Smooth muscle cell (in vitro differentiated cells): Measurements from ENCODE around the gene PRSS27. TPM values are rescaled to one million over a fixed set of nuclear protein-coding genes. Genes with fewer than 3 reads are reported as not detected.

Experiments
- DNase-seq: peaks from one replicate; lab custom pipeline; 2025; ENCODE audit not compliant: unreplicated experiment; lab: John Stamatoyannopoulos, UW
- H2AFZ ChIP-seq: fragments of 200-600 bp; sonication (generic); 2 replicates; pipeline ENCODE4 v1.6.0; 2016; ENCODE audit warnings: antibody characterized with exemption, low read depth, mild to moderate bottlenecking
- H3F3A ChIP-seq: fragments of 200-600 bp; sonication (generic); 2 replicates; pipeline ENCODE4 v1.6.0; 2017; ENCODE audit warnings: antibody characterized with exemption, low read depth
- H3K27ac ChIP-seq: fragments of 200-600 bp; sonication (generic); 2 replicates; pipeline ENCODE4 v1.5.1; 2016; ENCODE audit warnings: low read depth, mild to moderate bottlenecking
- H3K27me3 ChIP-seq: fragments of 200-600 bp; sonication (generic); 2 replicates; pipeline ENCODE4 v1.6.1; 2016; ENCODE audit warnings: low read depth, mild to moderate bottlenecking
- H3K36me3 ChIP-seq: fragments of 200-600 bp; sonication (generic); 2 replicates; pipeline ENCODE4 v1.5.1; 2016; ENCODE audit warnings: low read depth
- H3K4me1 ChIP-seq: fragments of 200-600 bp; sonication (generic); 2 replicates; pipeline ENCODE4 v1.5.1; 2016; ENCODE audit warnings: low read depth
- H3K4me2 ChIP-seq: fragments of 200-600 bp; sonication (generic); 2 replicates; pipeline ENCODE4 v1.6.0; 2016; ENCODE audit warnings: mild to moderate bottlenecking
- H3K4me3 ChIP-seq: fragments of 200-600 bp; sonication (generic); 2 replicates; pipeline ENCODE4 v1.5.1; 2016; ENCODE audit warnings: mild to moderate bottlenecking
- H3K79me2 ChIP-seq: fragments of 200-600 bp; sonication (generic); 2 replicates; pipeline ENCODE4 v1.6.0; 2016; ENCODE audit warnings: low read depth, mild to moderate bottlenecking
- H3K9ac ChIP-seq: fragments of 200-600 bp; sonication (generic); 2 replicates; pipeline ENCODE4 v1.6.0; 2016; ENCODE audit warnings: low read depth
- H3K9me3 ChIP-seq: fragments of 200-600 bp; sonication (generic); replicated peaks from 2 replicates; pipeline ENCODE4 v1.5.1; 2016; ENCODE audit warnings: low read depth
- H4K20me1 ChIP-seq: fragments of 200-600 bp; sonication (generic); 2 replicates; pipeline ENCODE4 v1.6.0; 2016; ENCODE audit warnings: low read depth
- CTCF ChIP-seq: fragments of 200-600 bp; sonication (generic); IDR thresholded peaks from 2 replicates; pipeline ENCODE4 v1.5.1; 2017; ENCODE audit warnings: borderline replicate concordance, mild to moderate bottlenecking, antibody characterized with exemption; ENCODE audit not compliant: insufficient read depth, poor library complexity, severe bottlenecking
- WGBS: methylation state at CpG from one replicate; pipeline ENCODE4 v1.1.7; 2016; ENCODE audit warnings: low lambda C conversion rate; 5-methylcytosine and 5-hydroxymethylcytosine counted together
- polyA plus RNA-seq: library from polyadenylated mRNA; unstranded; fragments of >200 nt; fragmentation: Nextera tagmentation; extraction: Ambion mirVana; gene quantifications from 2 replicates; pipeline ENCODE4 v1.2.1, GENCODE V29; 2016
- total RNA-seq: library from RNA; depleted of rRNA; stranded (reverse); fragments of >200 nt; gene quantifications from 2 replicates; pipeline ENCODE4 v1.2.3, GENCODE V29; 2014

The PRSS27 gene
- total and polyA plus RNA-seq, 2 experiments from 2014 or later, result 0.63 to 3.3 TPM

GRCh38 chr16:2736476-2737237 lies 16.6 kb upstream of the PRSS27 start:
- Histone ChIP-seq H3K79me2 (no peaks in the 10 kb centered on the region), H3K27me3 (no peaks in the 10 kb centered on the region), H4K20me1 (no peaks in the 10 kb centered on the region), H3K4me1 (no peaks in the 10 kb centered on the region), H3K9me3 (no peaks in the 10 kb centered on the region), H2AFZ (no peak overlapping the region), H3K4me3 (no peak overlapping the region), H3K4me2 (no peak overlapping the region), H3F3A (no peaks in the 10 kb centered on the region), H3K9ac (no peak overlapping the region), H3K27ac (no peak overlapping the region), H3K36me3 (no peaks in the 10 kb centered on the region)
- no peak for DNase-seq
- no peak for TF ChIP-seq CTCF
- WGBS, result 93% methylated on average over 11 of the region's 11 CpGs

GRCh38 chr16:2734844-2735515 lies 15.0 kb upstream of the PRSS27 start:
- Histone ChIP-seq H3K36me3 (no peaks in the 10 kb centered on the region), H3K4me2 (no peak overlapping the region), H3K4me1 (no peaks in the 10 kb centered on the region), H3F3A (no peaks in the 10 kb centered on the region), H3K27me3 (no peaks in the 10 kb centered on the region), H3K4me3 (no peak overlapping the region), H4K20me1 (no peaks in the 10 kb centered on the region), H3K9ac (no peak overlapping the region), H3K9me3 (no peaks in the 10 kb centered on the region), H3K27ac (no peak overlapping the region), H3K79me2 (no peaks in the 10 kb centered on the region), H2AFZ (no peak overlapping the region)
- DNase-seq, result no peak
- WGBS, result 93% methylated on average over 10 of the region's 10 CpGs
- TF ChIP-seq CTCF, result no peak

GRCh38 chr16:2728034-2728433 lies 8.0 kb upstream of the PRSS27 start:
- H3K36me3 ChIP-seq, result no peaks in the 10 kb centered on the region
- no peaks in the 10 kb centered on the region for H3F3A ChIP-seq
- no peaks in the 10 kb centered on the region for H3K4me1 ChIP-seq
- H4K20me1 ChIP-seq, result no peaks in the 10 kb centered on the region
- no peak overlapping the region for H2AFZ ChIP-seq
- H3K27ac ChIP-seq, result no peak overlapping the region
- H3K9me3 ChIP-seq, result no peaks in the 10 kb centered on the region
- H3K4me2 ChIP-seq, result no peak overlapping the region
- no peak for DNase-seq
- no peaks in the 10 kb centered on the region for H3K79me2 ChIP-seq
- no peaks in the 10 kb centered on the region for H3K27me3 ChIP-seq
- no peak overlapping the region for H3K9ac ChIP-seq
- 87% methylated on average over 7 of the region's 7 CpGs for WGBS
- no peak for TF ChIP-seq CTCF
- H3K4me3 ChIP-seq, result no peak overlapping the region

- H3K36me3 ChIP-seq, result no peaks in the 10 kb centered on the region
These were observed 6.9 kb upstream of the PRSS27 start for GRCh38 chr16:2726923-2727322.

More at GRCh38 chr16:2726923-2727322, 6.9 kb upstream of the PRSS27 start:
- no peaks in the 10 kb centered on the region for H3K27me3 ChIP-seq
- no peak overlapping the region for H3K4me2 ChIP-seq
- no peaks in the 10 kb centered on the region for H3K79me2 ChIP-seq
- H3F3A ChIP-seq, result no peaks in the 10 kb centered on the region
- TF ChIP-seq CTCF, result no peak
- no peak overlapping the region for H2AFZ ChIP-seq
- H3K4me3 ChIP-seq, result no peak overlapping the region
- no peak for DNase-seq
- no peaks in the 10 kb centered on the region for H3K9me3 ChIP-seq
- H3K27ac ChIP-seq, result no peak overlapping the region
- no peak overlapping the region for H3K9ac ChIP-seq
- H4K20me1 ChIP-seq, result no peaks in the 10 kb centered on the region
- H3K4me1 ChIP-seq, result no peaks in the 10 kb centered on the region
- 87% methylated on average over 5 of the region's 5 CpGs for WGBS
